ENCODE results near the gene ASTL.
"Not testable (repeated sequence)": the region's sequence is repeated elsewhere in the genome, so short reads cannot be mapped to it uniquely, and the experiment has no call there.

The ASTL gene

GRCh38 chr2:96161898-96162297 lies 23.6 kb upstream of the ASTL start:
- no peak overlapping the region for H3K4me3 ChIP-seq (ENCODE audit: severe bottlenecking)
- TF ChIP-seq CTCF (IDR thresholded peaks at IDR 0.05; ENCODE audit: poor library complexity, severe bottlenecking) = no peak
- no peaks in the 10 kb centered on the region for H3K9me3 ChIP-seq (ENCODE audit: severe bottlenecking)
- H3K4me1 ChIP-seq (ENCODE audit: insufficient read depth, poor library complexity, severe bottlenecking) = no peaks in the 10 kb centered on the region
- H3K36me3 ChIP-seq (ENCODE audit: low read depth) = no peaks in the 10 kb centered on the region
- ATAC-seq (ENCODE audit: low read depth) (no peak), DNase-seq (ENCODE audit: low spot score) (no peak)
- H3K27me3 ChIP-seq (ENCODE audit: insufficient read depth, poor library complexity, severe bottlenecking) = no peaks in the 10 kb centered on the region
- H3K27ac ChIP-seq (ENCODE audit: poor library complexity, severe bottlenecking) = no peak overlapping the region

DNA sequence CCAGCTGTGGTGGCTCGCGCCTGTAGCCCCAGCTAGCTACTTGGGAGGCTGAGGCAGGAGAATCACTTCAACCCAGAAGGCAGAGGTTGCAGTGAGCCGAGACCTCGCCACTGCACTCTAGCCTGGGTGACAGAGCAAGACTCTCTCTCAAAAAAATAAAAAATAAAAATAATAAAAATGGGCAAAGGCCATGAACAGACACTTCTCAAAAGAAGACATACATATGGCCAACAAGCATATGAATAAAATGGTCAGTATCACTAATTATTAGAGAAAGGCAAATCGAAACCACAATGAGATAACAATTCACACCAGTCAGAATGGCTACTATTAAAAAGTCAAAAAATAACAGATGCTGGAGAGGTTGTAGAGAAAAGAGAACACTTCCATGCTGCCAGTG lies 22.1 kb upstream of the ASTL start:
- H3K4me1 ChIP-seq (ENCODE audit: insufficient read depth, poor library complexity, severe bottlenecking); H3K27me3 ChIP-seq (ENCODE audit: insufficient read depth, poor library complexity, severe bottlenecking): not testable (repeated sequence)

GRCh38 chr2:96159084-96159830 lies 21.0 kb upstream of the ASTL start:
- DNase-seq (ENCODE audit: low spot score) (peak; percentile 36), ATAC-seq (ENCODE audit: low read depth) (no peak)
- Histone ChIP-seq H3K4me1 (ENCODE audit: insufficient read depth, poor library complexity, severe bottlenecking) (no peaks in the 10 kb centered on the region), H3K27ac (ENCODE audit: poor library complexity, severe bottlenecking) (no peak overlapping the region), H3K4me3 (ENCODE audit: severe bottlenecking) (no peak overlapping the region), H3K27me3 (ENCODE audit: insufficient read depth, poor library complexity, severe bottlenecking) (no peaks in the 10 kb centered on the region), H3K36me3 (ENCODE audit: low read depth) (no peaks in the 10 kb centered on the region), H3K9me3 (ENCODE audit: severe bottlenecking) (no peaks in the 10 kb centered on the region)
- TF ChIP-seq CTCF (IDR thresholded peaks at IDR 0.05; ENCODE audit: poor library complexity, severe bottlenecking) = no peak

More for the DNA sequence above, 22.1 kb upstream of the ASTL start:
- DNase-seq (ENCODE audit: low spot score); H3K4me3 ChIP-seq (ENCODE audit: severe bottlenecking); ATAC-seq (ENCODE audit: low read depth); H3K27ac ChIP-seq (ENCODE audit: poor library complexity, severe bottlenecking); H3K36me3 ChIP-seq (ENCODE audit: low read depth); H3K9me3 ChIP-seq (ENCODE audit: severe bottlenecking): not testable (repeated sequence)

DNA sequence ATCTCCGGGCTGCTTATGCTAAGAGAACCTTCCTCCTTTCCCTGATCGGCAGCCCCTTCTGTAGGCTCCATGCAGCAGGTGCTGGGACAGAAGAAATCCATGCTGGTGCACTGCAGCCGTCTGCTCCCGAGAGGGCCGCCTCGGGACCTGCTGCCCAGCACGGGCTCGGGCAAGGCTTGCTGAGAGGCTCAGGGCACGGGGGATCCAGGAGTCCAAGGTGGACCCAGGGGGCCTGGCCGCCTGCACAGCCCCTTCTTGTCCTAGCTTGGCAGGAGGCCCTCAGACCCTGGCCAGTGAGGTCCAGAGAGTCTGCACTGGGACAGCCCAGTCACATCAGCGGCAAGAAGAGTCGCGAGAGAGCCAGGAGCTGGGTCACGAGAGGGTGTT lies 20.2 kb upstream of the ASTL start:
- no peak overlapping the region for H3K4me3 ChIP-seq (ENCODE audit: severe bottlenecking)

More for the DNA sequence above, 20.2 kb upstream of the ASTL start:
- DNase-seq (ENCODE audit: low spot score) (peak; percentile 38), ATAC-seq (ENCODE audit: low read depth) (no peak)
- Histone ChIP-seq H3K4me1 (ENCODE audit: insufficient read depth, poor library complexity, severe bottlenecking) (no peaks in the 10 kb centered on the region), H3K27me3 (ENCODE audit: insufficient read depth, poor library complexity, severe bottlenecking) (no peaks in the 10 kb centered on the region), H3K9me3 (ENCODE audit: severe bottlenecking) (no peaks in the 10 kb centered on the region), H3K27ac (ENCODE audit: poor library complexity, severe bottlenecking) (no peak overlapping the region), H3K36me3 (ENCODE audit: low read depth) (no peaks in the 10 kb centered on the region)
- no peak for TF ChIP-seq CTCF (IDR thresholded peaks at IDR 0.05; ENCODE audit: poor library complexity, severe bottlenecking)

Data from RWPE2 (cell line).